Mucosa of gallbladder (tissue), 1 donor: ENCODE measurements around the gene PTPRD. TPM values are rescaled to one million over a fixed set of nuclear protein-coding genes. Genes with fewer than 3 reads are reported as not detected.

Experiments
- DNase-seq: peaks from one replicate; pipeline ENCODE4 v3.0.0-alpha.2; 2020; ENCODE audit warnings: low spot score
- total RNA-seq: library from RNA; stranded (reverse); gene quantifications from one replicate; pipeline ENCODE4 v1.2.1, GENCODE V29; 2021
- donor health status: DM: no; HTN: no; CAD: no.

Gene PTPRD
- total RNA-seq, 1 donor from 2014 or later: 35.9 TPM

- no peak for DNase-seq
Observed at GRCh38 chr9:8904771-8905515, 1707.9 kb downstream of the PTPRD start.

- no peak for DNase-seq
Observed at GRCh38 chr9:8903077-8903476, 1709.7 kb downstream of the PTPRD start.

GRCh38 chr9:8901146-8901545 is 1711.7 kb downstream of the PTPRD start:
- no peak for DNase-seq

DNA sequence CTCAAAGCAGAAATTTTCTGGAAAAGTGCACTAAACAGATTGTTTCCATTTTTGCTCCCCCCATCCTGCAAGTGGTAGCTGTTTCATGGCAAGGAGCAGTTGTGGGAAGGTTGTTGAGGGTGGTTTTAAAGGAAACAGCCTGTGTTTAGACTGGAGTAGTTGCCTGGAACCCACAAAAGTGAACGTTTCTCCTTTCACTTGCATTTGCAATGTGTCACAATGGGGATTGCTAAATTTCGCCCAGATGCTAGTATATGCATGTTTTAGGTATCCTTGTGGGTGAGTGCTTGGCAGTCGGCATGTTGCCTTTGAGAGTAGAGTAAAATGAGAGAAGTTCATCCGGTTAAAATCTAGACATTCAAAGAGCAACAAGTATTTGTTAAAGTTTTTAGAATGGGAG is 1713.3 kb downstream of the PTPRD start:
- DNase-seq: no peak

GRCh38 chr9:8895861-8896224 is 1717.0 kb downstream of the PTPRD start:
- no peak for DNase-seq

- no peak for DNase-seq
Observed at GRCh38 chr9:8895106-8895860, 1717.5 kb downstream of the PTPRD start.

- no peak for DNase-seq
Observed at GRCh38 chr9:8890695-8891094, 1722.1 kb downstream of the PTPRD start.

DNA sequence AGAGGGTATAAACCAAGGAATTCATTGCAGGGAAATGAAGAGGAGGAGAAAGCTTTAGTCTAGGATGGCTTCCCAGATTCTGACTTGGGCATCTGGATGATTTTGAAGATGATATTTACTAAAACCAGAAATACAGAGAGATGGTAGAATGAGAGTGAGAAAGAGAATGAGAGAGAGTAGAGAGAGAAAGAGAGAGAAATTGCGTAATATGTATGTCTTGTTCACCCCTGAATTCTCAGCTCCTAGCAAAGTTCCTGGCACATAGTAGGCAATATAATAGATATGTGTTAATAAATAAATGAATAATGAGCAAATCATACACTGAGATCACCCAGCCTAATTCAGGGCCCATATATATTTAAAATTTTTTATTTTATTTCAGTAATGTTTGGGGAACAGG is 1723.7 kb downstream of the PTPRD start:
- no peak for DNase-seq

- no peak for DNase-seq
Observed at GRCh38 chr9:8888591-8888990, 1724.2 kb downstream of the PTPRD start.

DNA sequence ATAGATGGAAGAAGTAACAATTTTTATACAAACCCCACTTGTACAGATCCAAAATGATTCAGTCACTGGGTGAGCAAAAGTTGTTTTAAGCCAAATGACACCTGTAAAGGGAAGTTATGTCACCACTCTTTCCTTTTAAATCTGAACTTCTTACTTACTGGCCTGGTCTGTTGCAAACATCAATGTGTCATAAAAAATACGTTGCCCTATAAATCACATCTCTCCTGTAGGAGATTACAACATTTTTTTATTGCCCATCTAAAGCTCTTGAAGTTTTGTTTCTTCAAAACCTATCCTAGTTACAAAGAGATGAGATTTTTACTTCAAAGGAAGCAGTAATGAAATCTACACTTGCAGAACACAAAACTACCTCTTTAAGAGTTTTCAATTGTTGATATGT is 1725.4 kb downstream of the PTPRD start:
- DNase-seq: no peak

- DNase-seq: no peak
Observed at GRCh38 chr9:8883321-8883720, 1729.5 kb downstream of the PTPRD start.

GRCh38 chr9:8880060-8880459 is 1732.7 kb downstream of the PTPRD start:
- no peak for DNase-seq

DNA sequence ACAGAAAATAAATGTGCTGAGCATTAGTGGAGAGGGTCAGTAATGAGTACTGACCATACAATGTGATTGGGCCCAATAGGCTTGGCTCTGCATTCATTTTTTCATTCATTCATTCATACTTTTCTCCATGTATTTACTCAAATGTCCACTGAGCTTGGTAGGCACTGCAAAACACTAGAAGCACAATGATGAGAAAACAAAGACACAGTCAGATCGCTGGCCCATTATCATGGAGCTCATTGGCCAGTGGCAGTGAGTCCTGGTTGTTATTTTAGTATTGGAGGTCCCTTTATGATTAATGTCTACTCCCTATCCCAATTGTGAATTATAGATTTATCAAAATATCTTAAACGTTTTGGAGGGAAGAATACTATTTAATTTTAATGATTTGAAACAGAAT is 1733.5 kb downstream of the PTPRD start:
- no peak for DNase-seq

- no peak for DNase-seq
Observed at GRCh38 chr9:8877753-8878494, 1734.9 kb downstream of the PTPRD start.

DNA sequence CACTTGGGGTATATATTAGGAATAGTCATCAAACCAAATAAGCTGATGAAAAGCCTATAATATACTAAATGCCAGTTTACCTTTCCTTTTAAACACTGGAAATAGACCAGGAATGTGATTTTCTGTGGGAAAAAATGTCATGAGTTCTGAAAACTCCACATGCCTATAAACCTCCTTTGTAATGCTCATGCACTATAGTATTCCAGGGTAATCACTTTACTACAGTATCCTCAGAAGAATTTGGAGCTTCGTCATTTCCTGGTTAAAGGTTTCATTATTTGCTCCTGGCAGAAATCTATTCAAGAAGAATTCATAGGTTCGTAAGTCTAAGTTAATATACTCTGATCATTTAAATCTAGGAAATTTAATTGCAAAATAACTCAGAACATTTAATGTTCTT is 1736.5 kb downstream of the PTPRD start:
- no peak for DNase-seq

GRCh38 chr9:8874482-8874881 is 1738.3 kb downstream of the PTPRD start:
- DNase-seq: no peak

DNA sequence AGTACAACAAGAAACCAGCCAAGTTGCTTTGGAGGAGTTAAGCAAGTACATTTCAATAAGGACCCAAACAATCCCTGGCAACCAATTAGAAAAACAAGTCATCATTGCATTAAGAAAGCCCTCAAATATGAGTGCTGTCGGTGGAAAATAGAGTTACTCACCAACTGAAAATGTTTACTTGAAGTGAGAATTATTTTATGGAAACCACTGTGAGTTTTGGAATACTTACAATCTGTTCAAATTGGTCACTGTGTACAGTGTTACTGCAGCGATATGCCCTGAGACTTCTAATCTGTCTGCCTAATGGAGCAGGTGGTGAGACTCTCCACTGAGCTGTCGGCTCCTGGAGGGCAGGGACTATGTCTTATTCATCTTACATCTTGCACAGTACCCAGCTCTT is 1740.0 kb downstream of the PTPRD start:
- no peak for DNase-seq

GRCh38 chr9:8871796-8872445 is 1740.9 kb downstream of the PTPRD start:
- no peak for DNase-seq

- DNase-seq: no peak
Observed at GRCh38 chr9:8871396-8871795, 1741.4 kb downstream of the PTPRD start.

DNA sequence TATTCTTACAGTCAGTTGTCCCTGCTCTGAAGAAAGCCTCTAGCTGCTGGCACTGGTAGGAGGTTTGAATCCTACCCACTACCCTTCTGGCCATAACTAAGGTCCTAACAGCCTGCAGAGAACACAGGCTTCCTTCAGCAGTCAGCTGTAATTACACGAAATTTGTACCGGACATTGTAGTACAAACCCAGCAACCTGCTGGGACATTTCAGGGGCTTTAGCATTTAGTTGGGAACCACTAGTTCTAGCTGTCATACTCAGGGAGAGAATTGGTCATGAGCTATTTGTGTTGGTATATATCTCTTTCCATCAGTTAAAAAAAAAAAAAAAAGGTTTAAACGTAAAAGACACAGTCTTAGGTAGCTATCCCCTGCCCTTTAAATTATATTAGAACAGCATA is 1743.0 kb downstream of the PTPRD start:
- no peak for DNase-seq

DNA sequence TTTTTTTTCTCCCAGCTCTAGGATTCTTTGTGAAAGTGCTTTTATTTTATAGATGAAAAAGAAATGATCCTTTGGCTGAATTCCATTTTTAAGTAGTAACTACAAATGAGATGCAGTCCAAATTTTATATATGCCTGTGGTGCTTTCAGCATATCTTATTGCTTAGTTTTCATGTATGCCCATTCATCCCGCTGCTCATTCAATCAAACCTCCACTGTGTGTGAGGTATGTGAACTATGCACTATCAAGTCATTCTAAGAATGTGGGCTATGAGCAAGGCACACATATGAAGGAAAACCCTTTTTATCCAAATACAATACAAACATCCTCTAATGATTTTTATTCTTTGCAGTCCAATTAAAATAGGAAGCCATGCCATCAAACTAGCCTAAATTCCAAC is 1744.2 kb downstream of the PTPRD start:
- DNase-seq: no peak

DNA sequence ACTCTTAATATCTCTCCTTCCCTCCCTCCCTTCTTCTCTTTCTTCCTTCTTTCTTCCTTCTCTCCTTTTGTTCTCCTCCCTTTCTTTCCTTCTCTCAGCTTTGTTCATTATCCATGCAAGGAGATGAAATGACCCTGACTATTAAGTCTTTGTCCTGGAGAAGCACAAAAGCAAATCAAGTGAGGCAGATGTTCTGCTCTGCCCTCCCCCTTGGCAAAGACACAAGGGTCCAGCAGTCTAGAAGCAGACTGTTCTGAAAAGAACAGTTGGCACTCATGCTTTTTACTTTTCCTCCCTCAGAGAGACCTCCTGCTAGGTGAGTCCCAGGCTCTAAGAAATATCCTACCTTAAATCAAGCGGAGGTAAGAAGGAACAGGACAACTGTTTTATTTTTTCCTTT is 1745.7 kb downstream of the PTPRD start:
- DNase-seq: no peak
